HG03159 (cell line): ENCODE data around the gene ACSS1.

Experiments
- ATAC-seq: cut with Tn5 transposase; IDR thresholded peaks from one replicate; pipeline ENCODE4 v1.9.1; 2021; ENCODE audit warnings: mild to moderate bottlenecking, moderate library complexity; ENCODE audit not compliant: unreplicated experiment

Gene ACSS1

DNA sequence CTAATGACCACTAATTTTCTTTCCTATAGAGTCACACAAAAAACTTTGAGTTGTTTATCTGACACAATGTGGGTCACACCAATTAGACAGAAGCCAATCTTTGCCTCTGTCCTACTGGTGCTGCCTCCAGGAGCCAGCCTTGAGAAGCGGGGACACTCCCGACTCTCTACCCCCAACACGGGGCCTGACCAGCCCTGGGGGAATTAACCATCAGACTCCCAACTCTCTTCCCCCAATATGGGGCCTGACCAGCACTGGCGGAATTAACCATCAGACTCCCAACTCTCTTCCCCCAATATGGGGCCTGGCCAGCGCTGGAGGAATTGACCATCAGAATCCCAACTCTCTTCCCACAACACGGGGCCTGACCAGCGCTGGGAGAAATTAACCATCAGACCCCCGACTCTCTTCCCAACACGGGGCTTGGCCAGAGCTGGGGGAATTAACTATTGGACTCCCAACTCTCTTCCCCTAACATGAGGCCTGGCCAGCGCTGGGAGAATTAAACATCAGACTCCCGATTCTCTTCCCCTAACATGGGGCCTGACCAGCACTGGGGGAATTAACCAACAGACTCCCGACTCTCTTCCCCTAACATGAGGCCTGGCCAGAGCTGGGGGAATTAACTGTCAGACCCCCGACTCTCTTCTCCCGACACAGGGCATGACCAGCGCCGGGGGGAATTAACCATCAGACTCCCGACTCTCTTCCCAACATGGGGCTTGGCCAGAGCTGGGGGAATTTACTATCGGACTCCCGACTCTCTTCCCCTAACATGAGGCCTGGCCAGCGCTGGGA is 96.4 kb downstream of the ACSS1 start:
- no peak for ATAC-seq

DNA sequence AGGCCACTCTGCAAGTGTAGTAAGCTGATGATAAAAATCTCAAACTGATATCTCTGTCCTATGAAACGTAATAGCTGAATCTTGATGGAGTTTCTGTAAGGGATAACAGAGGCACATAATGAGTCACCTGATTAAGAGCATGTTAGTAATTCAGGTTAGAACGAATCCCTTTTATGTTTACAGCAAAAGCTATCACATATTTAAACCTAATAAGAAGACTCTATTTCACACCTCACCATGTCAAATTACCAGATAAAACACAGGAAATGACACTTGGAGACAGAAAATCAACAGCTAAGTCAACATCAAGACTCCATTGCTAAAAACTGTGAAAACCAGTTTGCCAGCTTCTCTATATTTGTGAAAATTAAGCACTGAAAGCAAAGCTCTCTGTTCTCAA is 97.1 kb downstream of the ACSS1 start:
- ATAC-seq: no peak

- ATAC-seq: no peak
Measured at GRCh38 chr20:24960302-24960801, 97.6 kb downstream of the ACSS1 start.

DNA sequence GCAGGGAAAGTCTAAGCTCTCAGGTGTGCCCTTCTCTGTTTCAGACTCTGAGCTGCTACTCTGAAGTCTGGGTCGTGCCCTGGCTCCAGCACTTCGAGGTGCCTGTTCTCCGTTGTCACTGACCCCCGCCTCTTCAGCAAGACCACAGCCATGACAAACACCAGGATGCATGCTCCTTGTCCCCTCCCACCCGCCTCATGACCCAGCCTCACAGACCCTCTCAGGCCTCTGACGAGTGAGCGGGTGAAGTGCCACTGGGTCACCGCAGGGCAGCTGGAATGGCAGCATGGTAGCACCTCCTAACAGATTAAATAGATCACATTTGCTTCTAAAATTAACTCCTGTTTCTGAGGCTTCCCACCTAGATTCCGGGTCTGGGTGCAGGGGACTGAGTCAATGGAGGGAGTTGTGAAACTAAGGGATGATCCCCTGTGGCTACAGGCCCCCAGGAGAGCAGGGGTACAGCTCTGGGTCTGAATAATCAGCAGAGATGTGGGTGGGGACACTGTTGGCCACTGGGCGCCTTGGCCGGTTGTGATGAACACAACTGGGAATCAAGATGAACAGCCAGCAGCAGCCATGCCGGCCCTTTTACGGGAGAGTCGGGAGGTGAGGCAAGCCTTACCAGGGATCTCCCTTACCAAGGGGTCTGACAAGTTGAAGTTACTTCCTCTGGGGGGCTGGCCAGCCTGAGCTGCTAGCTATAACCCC is 98.2 kb downstream of the ACSS1 start:
- no peak for ATAC-seq

DNA sequence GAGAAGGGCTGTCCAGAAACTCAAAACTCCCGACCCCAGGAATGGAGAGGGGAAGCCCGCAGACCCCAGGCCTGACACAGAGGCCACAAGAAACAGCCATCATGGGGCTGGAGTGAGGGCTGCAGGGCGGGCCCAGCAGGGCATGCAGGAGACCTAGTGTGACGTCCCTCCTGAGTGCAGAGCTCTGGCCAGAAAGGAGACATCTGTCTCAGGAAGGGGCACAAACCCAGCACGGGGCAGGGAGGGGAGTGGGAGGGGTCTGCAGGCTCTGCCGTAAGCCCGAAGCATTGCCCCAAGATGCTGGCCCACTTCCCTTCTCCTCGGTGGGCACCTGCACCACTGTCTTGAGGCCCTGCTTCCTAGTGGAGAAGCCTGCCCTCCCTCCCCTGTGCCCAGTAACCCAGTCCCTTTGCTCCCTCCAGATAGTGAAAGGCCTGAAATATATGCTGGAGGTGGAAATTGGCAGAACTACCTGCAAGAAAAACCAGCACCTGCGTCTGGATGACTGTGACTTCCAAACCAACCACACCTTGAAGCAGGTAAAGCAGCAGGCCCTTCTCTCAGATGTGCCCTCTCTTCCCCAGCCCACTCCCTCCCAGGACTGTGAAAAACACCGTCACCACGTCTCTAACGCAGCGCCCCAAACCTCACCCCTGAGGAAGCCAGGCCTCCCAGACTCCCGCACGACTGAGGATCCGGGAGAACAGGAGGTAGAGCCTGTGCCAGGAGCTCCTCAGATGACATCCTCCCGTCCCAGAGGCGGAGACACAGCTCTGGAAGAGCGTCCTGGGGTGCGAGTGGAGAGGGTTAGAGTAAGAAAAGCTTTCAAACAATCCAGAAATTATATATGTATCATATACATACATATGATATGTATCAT is 99.2 kb downstream of the ACSS1 start:
- no peak for ATAC-seq

DNA sequence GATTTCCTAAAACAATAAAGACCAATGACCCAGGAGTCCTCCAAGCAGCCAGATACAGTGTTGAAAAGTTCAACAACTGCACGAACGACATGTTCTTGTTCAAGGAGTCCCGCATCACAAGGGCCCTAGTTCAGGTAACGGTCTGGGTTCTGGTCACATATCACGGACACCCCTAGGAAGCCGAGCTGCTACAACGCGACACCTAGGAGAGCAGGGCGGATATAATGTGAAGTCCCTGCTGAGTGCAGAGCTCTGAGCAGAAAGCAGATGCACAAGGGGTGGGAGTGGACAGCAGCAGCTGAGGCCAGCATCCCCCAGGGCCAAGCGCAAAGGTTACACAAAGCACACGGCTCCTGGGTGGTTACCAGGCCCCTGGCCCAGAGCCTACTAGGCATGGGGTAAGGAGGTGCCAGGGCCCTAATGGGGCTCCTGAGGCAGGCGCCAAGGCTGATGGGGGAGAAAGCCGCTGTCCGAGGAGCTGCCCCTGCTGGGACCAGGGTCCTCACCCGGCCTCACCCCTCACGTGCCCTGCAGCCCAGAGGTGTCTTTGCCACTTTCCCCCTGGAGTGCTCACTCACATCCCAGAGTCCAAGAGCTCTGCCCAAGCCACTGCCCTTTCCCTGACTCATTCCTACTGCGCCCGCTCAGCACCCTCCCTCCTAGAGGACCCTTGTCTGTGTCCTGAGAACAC is 100.5 kb downstream of the ACSS1 start:
- ATAC-seq: no peak
